Astrocyte of the spinal cord (primary cell): Measurements from ENCODE around the gene ARL15.
A peak's percentile ranks its signal among the peaks of the same experiment; 100 is the strongest.

Experiments
- DNase-seq: peaks from one replicate; pipeline ENCODE4 v3.0.0; 2011; ENCODE audit warnings: low read depth, low spot score
- H3K4me3 ChIP-seq: 2 replicates; pipeline ENCODE4 v1.5.1; 2011; ENCODE audit warnings: low read depth, mild to moderate bottlenecking, low read length, moderate library complexity
- CTCF ChIP-seq: IDR thresholded peaks from 2 replicates; pipeline ENCODE4 v1.5.1; 2012; ENCODE audit warnings: low read depth, mild to moderate bottlenecking, low read length, inconsistent platforms
- in situ Hi-C: cut with HindIII; loops from 2 replicates; pipeline ENCODE4 v1.10.0; 2017; ENCODE audit warnings: low sequenced_read_pairs

ARL15 gene

GRCh38 chr5:54325272-54325609 lies 14.9 kb upstream of the ARL15 start:
- in situ Hi-C loops, result no loop called here
- H3K4me3 ChIP-seq, result no peak overlapping the region
- DNase-seq, result no peak
- no peak for TF ChIP-seq CTCF

GRCh38 chr5:54324651-54325271 lies 14.4 kb upstream of the ARL15 start:
- no peak for TF ChIP-seq CTCF
- in situ Hi-C loops, result no loop called here
- no peak for DNase-seq

GRCh38 chr5:54323495-54323894 lies 13.1 kb upstream of the ARL15 start:
- no peak overlapping the region for H3K4me3 ChIP-seq
- TF ChIP-seq CTCF, result no peak
- DNase-seq, result no peak
- in situ Hi-C loops, result no loop called here

More at GRCh38 chr5:54324651-54325271, 14.4 kb upstream of the ARL15 start:
- no peak overlapping the region for H3K4me3 ChIP-seq

GRCh38 chr5:54320256-54320655 lies 9.9 kb upstream of the ARL15 start:
- in situ Hi-C loops, result no loop called here
- no peak overlapping the region for H3K4me3 ChIP-seq
- DNase-seq, result no peak
- no peak for TF ChIP-seq CTCF

GRCh38 chr5:54317511-54318260 lies 7.3 kb upstream of the ARL15 start:
- DNase-seq, result peak; percentile 5
- no peak for TF ChIP-seq CTCF
- no peak overlapping the region for H3K4me3 ChIP-seq
- in situ Hi-C loops, result no loop called here

- no peak for TF ChIP-seq CTCF
- in situ Hi-C loops, result no loop called here
Observed at GRCh38 chr5:54315736-54316528, 5.6 kb upstream of the ARL15 start.

More at GRCh38 chr5:54315736-54316528, 5.6 kb upstream of the ARL15 start:
- no peak for DNase-seq
- H3K4me3 ChIP-seq, result no peak overlapping the region
